ENCODE measurements around the gene SFTPB.
"Not testable (repeated sequence)": the region's sequence is repeated elsewhere in the genome, so short reads cannot be mapped to it uniquely, and the experiment has no call there.

SFTPB gene

GRCh38 chr2:85675427-85675826, 7.4 kb upstream of the SFTPB start:
- DNase-seq, result no peak

GRCh38 chr2:85674417-85674816, 6.4 kb upstream of the SFTPB start:
- no peak for DNase-seq

GRCh38 chr2:85673716-85674375, 5.8 kb upstream of the SFTPB start:
- DNase-seq, result no peak

- no peak for DNase-seq
Measured at GRCh38 chr2:85672456-85672855, 4.5 kb upstream of the SFTPB start.

- DNase-seq, result not testable (repeated sequence)
Measured at GRCh38 chr2:85670416-85670815, 2.4 kb upstream of the SFTPB start.

- no peak for DNase-seq
Measured at GRCh38 chr2:85669549-85669948, 1.6 kb upstream of the SFTPB start.

GRCh38 chr2:85668857-85669142, 801 bp upstream of the SFTPB start:
- DNase-seq, result no peak

GRCh38 chr2:85667561-85668008, 414 bp downstream of the SFTPB start:
- DNase-seq, result no peak

- DNase-seq, result no peak
Measured at GRCh38 chr2:85666435-85667316, 1.3 kb downstream of the SFTPB start.

- DNase-seq, result no peak
Measured at GRCh38 chr2:85666016-85666415, 2.0 kb downstream of the SFTPB start.

- DNase-seq, result no peak
Measured at GRCh38 chr2:85665264-85665937, 2.6 kb downstream of the SFTPB start.

GRCh38 chr2:85663594-85664565, 4.1 kb downstream of the SFTPB start:
- DNase-seq, result no peak

GRCh38 chr2:85662899-85663593, 5.0 kb downstream of the SFTPB start:
- no peak for DNase-seq

- no peak for DNase-seq
Measured at GRCh38 chr2:85661139-85661858, 6.7 kb downstream of the SFTPB start.

- no peak for DNase-seq
Measured at GRCh38 chr2:85660725-85661124, 7.3 kb downstream of the SFTPB start.

- DNase-seq, result not testable (repeated sequence)
Measured at GRCh38 chr2:85660301-85660700, 7.7 kb downstream of the SFTPB start.

- DNase-seq, result no peak
Measured at GRCh38 chr2:85659324-85659981, 8.5 kb downstream of the SFTPB start.

- not testable (repeated sequence) for DNase-seq
Measured at GRCh38 chr2:85657399-85657798, 10.6 kb downstream of the SFTPB start.

GRCh38 chr2:85656468-85656867, 11.5 kb downstream of the SFTPB start:
- DNase-seq, result no peak

GRCh38 chr2:85655961-85656417, 12.0 kb downstream of the SFTPB start:
- DNase-seq, result no peak

GRCh38 chr2:85653996-85654395, 14.0 kb downstream of the SFTPB start:
- no peak for DNase-seq

Measured in NCI-H524 (cell line).